ENCODE data around the gene RABEP2. TPM values are rescaled to one million over a fixed set of nuclear protein-coding genes. Genes with fewer than 3 reads are reported as not detected.

Gene RABEP2
- total and polyA plus RNA-seq, 2 experiments from 2014 or later: 11.8 to 27.2 TPM

GRCh38 chr16:28905800-28906372, 19.2 kb downstream of the RABEP2 start:
- no peaks in the 10 kb centered on the region for H3F3A ChIP-seq (replicated peaks; ENCODE audit: low read depth)
- TF ChIP-seq EZH2 (IDR thresholded peaks at IDR 0.05; ENCODE audit: low read depth, unreplicated experiment): no peak
- no peak for TF ChIP-seq CREB1 (CRISPR knock-in tag; IDR thresholded peaks at IDR 0.05; ENCODE audit: low read depth)
- TF ChIP-seq ETS1 (IDR thresholded peaks at IDR 0.05): no peak
- TF ChIP-seq, protein P1, sequence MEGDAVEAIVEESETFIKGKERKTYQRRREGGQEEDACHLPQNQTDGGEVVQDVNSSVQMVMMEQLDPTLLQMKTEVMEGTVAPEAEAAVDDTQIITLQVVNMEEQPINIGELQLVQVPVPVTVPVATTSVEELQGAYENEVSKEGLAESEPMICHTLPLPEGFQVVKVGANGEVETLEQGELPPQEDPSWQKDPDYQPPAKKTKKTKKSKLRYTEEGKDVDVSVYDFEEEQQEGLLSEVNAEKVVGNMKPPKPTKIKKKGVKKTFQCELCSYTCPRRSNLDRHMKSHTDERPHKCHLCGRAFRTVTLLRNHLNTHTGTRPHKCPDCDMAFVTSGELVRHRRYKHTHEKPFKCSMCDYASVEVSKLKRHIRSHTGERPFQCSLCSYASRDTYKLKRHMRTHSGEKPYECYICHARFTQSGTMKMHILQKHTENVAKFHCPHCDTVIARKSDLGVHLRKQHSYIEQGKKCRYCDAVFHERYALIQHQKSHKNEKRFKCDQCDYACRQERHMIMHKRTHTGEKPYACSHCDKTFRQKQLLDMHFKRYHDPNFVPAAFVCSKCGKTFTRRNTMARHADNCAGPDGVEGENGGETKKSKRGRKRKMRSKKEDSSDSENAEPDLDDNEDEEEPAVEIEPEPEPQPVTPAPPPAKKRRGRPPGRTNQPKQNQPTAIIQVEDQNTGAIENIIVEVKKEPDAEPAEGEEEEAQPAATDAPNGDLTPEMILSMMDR (conservative IDR thresholded peaks at IDR 0.05; ENCODE audit: low read depth in 2 of 2): no peak
- TF ChIP-seq REST (IDR thresholded peaks at IDR 0.05; ENCODE audit: unreplicated experiment): no peak
- TF ChIP-seq POLR2AphosphoS5 (IDR thresholded peaks at IDR 0.05; ENCODE audit: low read depth): no peak
- TF ChIP-seq NANOG (IDR thresholded peaks at IDR 0.05; ENCODE audit: borderline replicate concordance): no peak
- TF ChIP-seq ZNF331 (CRISPR knock-in tag; IDR thresholded peaks at IDR 0.05; ENCODE audit: low read depth): no peak
- TF ChIP-seq ZNF114 (CRISPR knock-in tag; IDR thresholded peaks at IDR 0.05): no peak
- ATAC-seq (peak; percentile 15; the same call in 2 of the 3 replicates), DNase-seq (ENCODE audit: low spot score) (no peak)
- Mint-ChIP-seq H3K9me3 (no peaks in the 10 kb centered on the region), H3K27ac (no peak overlapping the region), H3K36me3 (ENCODE audit: low read depth) (no peaks in the 10 kb centered on the region), H3K27me3 (ENCODE audit: insufficient read depth, low read depth, poor library complexity) (peaks cover 6% of the 10 kb centered on the region), H3K4me1 (no peaks in the 10 kb centered on the region), H3K4me3 (no peak overlapping the region)
- H2AFZ ChIP-seq: no peak overlapping the region
- no peak overlapping the region for H3K4me2 ChIP-seq
- no peak overlapping the region for H3K4me3 ChIP-seq
- no peaks in the 10 kb centered on the region for H3K79me2 ChIP-seq (replicated peaks; ENCODE audit: insufficient read depth)
- 0 out of 2 replicates have a peak, but pooled peaks cover 6% of the 10 kb centered on the region for H3K36me3 ChIP-seq (ENCODE audit: insufficient read depth)
- H3K4me1 ChIP-seq (ENCODE audit: insufficient read depth): no peaks in the 10 kb centered on the region
- H4K20me1 ChIP-seq (replicated peaks; ENCODE audit: insufficient read depth): no peaks in the 10 kb centered on the region
- H3K9me2 ChIP-seq (ENCODE audit: insufficient read depth): no peaks in the 10 kb centered on the region
- no peak overlapping the region for H3K27ac ChIP-seq (ENCODE audit: low read depth)
- no peaks in the 10 kb centered on the region for H3K27me3 ChIP-seq (ENCODE audit: insufficient read depth)
